Measurements from ENCODE around the gene INKA1.
"Not testable (repeated sequence)": the region's sequence is repeated elsewhere in the genome, so short reads cannot be mapped to it uniquely, and the experiment has no call there.

Gene INKA1

DNA sequence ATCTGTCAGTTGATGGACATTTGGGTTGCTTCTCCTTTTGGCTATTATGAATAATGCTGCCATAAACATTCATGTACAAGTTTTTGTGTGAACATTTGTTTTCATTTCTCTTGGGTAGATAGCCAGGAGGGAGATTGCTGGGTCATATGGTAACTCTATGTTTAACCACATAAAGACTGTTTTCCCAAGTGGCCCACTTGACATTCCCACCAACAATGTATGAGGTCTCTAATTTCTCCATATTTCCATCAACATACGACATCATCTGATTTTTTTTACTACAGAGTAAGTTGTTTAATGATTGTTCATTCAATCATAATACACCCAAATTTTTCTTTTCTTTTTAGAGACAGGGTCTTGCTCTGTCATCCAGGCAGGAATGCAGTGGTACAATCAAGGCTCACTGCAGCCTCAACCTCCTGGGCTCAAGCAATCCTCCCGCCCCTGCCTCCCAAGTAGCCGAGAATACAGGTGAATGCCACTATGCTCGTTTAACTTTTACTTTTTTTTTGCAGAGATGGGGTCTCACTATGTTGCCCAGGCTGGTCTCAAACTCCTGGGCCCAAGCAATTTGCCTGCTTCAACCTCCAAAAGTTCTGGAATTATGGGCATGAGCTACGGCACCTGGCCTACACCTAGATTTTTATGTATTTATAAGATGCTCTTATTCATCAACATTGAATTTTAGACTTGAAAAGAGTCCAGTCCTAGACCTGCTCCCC lies 23.5 kb upstream of the INKA1 start:
- H3K4me2 ChIP-seq: no peak overlapping the region
- no peak overlapping the region for H3K27ac ChIP-seq
- TF ChIP-seq, protein P1, sequence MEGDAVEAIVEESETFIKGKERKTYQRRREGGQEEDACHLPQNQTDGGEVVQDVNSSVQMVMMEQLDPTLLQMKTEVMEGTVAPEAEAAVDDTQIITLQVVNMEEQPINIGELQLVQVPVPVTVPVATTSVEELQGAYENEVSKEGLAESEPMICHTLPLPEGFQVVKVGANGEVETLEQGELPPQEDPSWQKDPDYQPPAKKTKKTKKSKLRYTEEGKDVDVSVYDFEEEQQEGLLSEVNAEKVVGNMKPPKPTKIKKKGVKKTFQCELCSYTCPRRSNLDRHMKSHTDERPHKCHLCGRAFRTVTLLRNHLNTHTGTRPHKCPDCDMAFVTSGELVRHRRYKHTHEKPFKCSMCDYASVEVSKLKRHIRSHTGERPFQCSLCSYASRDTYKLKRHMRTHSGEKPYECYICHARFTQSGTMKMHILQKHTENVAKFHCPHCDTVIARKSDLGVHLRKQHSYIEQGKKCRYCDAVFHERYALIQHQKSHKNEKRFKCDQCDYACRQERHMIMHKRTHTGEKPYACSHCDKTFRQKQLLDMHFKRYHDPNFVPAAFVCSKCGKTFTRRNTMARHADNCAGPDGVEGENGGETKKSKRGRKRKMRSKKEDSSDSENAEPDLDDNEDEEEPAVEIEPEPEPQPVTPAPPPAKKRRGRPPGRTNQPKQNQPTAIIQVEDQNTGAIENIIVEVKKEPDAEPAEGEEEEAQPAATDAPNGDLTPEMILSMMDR (conservative IDR thresholded peaks at IDR 0.05; ENCODE audit: low read depth, low read length): no peak
- H3K79me2 ChIP-seq (ENCODE audit: insufficient read depth, low read depth): peaks cover 40% of the 10 kb centered on the region
- no peaks in the 10 kb centered on the region for H3K4me1 ChIP-seq (ENCODE audit: low read depth, poor library complexity, severe bottlenecking)
- no peak overlapping the region for H2AFZ ChIP-seq (ENCODE audit: low read depth)
- H3K36me3 ChIP-seq (ENCODE audit: insufficient read depth): no peaks in the 10 kb centered on the region
- no peaks in the 10 kb centered on the region for H3K27me3 ChIP-seq (ENCODE audit: insufficient read depth, low read depth)
- H3K4me3 ChIP-seq (IDR thresholded peaks at IDR 0.05; ENCODE audit: insufficient read depth, low read depth, low read length): no peak overlapping the region
- no peaks in the 10 kb centered on the region for H4K20me1 ChIP-seq (ENCODE audit: insufficient read depth)
- no peak overlapping the region for H3K9ac ChIP-seq

DNA sequence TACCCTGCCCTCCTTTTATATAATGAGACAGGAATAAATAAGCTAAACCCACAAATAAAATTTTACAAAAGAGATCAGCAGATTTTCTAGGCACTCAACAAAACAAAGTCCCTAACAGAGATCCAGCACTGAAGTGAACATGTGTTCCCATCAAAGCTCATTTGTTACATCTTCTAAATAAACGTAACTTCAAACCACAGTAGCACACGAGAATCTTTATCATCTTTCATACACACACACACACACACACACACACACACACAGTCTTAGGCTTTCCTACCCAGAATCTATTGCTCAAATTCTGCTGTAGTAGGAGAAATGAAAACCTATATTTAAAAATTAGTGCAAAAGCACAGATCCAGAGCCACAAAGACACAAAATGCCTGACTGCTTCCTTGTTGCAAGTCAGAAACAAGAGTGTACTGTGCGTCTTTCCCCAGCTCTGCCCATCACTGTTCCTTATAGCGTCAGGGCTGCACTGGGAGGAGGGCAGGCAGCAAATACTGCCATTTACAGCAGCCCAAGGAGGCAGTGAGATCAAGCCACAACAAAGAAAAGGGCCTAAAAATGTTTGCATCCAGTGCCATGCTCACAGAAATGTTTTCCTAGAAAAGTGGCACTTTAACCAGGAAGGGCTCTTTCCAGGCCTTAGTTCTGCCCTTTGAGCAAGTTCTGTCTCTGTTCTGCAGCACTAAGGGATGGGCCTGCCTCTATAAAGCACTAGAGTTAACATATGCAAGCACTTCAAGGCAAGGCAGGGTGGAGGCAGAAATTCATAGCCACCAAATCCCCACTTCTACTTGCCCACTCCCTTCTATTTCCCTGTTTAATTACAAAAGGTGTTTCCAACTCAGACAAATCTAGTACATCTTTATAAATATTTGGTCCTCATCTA lies 22.7 kb upstream of the INKA1 start:
- Histone ChIP-seq H3K36me3 (ENCODE audit: insufficient read depth) (no peaks in the 10 kb centered on the region), H3K4me1 (ENCODE audit: low read depth, poor library complexity, severe bottlenecking) (no peaks in the 10 kb centered on the region), H3K27ac (no peak overlapping the region), H3K4me3 (IDR thresholded peaks at IDR 0.05; ENCODE audit: insufficient read depth, low read depth, low read length) (no peak overlapping the region), H3K4me2 (no peak overlapping the region), H4K20me1 (ENCODE audit: insufficient read depth) (no peaks in the 10 kb centered on the region), H2AFZ (ENCODE audit: low read depth) (no peak overlapping the region), H3K9ac (no peak overlapping the region), H3K27me3 (ENCODE audit: insufficient read depth, low read depth) (no peaks in the 10 kb centered on the region), H3K79me2 (ENCODE audit: insufficient read depth, low read depth) (peaks cover 48% of the 10 kb centered on the region)
- TF ChIP-seq, protein P1 (conservative IDR thresholded peaks at IDR 0.05; ENCODE audit: low read depth, low read length): no peak

DNA sequence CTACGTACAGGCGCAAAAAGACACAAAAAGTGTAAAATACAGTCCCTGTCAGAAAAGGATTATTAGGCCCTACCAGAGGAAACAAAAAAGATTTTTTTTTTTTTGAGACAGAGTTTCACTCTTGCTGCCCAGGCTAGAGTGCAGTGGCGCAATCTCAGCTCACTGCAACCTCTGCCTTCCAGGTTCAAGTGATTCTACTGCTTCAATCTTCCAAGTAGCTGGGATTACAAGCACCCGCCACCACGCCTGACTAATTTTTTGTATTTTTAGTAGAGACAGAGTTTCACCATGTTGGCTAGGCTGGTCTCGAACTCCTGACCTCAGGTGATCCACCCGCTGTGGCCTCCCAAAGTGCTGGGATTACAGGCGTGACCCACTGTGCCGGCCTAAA lies 22.1 kb upstream of the INKA1 start:
- H3K27ac ChIP-seq; H4K20me1 ChIP-seq (ENCODE audit: insufficient read depth); H3K9ac ChIP-seq; H3K4me1 ChIP-seq (ENCODE audit: low read depth, poor library complexity, severe bottlenecking); H3K4me3 ChIP-seq (IDR thresholded peaks at IDR 0.05; ENCODE audit: insufficient read depth, low read depth, low read length); H2AFZ ChIP-seq (ENCODE audit: low read depth); H3K36me3 ChIP-seq (ENCODE audit: insufficient read depth); H3K4me2 ChIP-seq; H3K27me3 ChIP-seq (ENCODE audit: insufficient read depth, low read depth): not testable (repeated sequence)
- H3K79me2 ChIP-seq (ENCODE audit: insufficient read depth, low read depth): peaks cover 54% of the 10 kb centered on the region

DNA sequence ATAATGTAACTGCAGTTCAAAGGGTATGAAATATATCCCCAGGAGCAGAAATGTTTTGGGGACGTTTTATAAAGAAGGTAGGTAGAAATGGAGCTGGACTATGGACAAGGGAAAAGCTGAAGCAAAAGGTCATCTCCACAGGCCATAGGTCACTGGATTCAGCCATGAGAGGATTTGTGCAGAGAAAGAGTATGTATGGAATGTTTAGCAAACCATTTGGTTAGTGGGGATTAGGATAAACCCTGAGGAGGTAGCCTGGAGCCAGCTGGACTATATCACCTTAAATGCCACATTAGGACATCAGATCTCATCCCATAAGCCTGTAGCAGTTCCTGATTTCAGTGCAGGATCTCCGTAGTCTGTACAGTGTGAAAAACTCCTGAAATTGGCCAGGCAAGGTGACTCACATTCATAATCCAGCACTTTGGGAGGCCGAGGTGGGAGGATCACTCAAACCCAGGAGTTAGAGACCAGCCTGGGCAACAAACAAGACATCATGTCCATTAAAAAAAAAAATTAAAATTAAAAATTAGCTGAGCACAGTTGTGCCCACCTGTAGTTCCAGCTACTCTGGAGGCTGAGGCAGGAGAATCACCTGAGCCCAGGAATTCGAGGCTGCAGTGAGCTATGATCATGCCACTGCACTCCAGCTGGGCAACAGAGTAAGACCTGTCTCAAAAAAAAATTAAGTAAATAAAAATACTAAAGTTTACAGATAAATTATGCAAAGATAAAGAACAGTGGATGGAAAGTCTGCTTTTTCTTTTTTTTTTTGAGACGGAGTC lies 21.5 kb upstream of the INKA1 start:
- H3K4me2 ChIP-seq: no peak overlapping the region
- H3K9ac ChIP-seq: no peak overlapping the region
- no peak overlapping the region for H2AFZ ChIP-seq (ENCODE audit: low read depth)
- H3K4me1 ChIP-seq (ENCODE audit: low read depth, poor library complexity, severe bottlenecking): no peaks in the 10 kb centered on the region
- H3K27ac ChIP-seq: no peak overlapping the region
- no peaks in the 10 kb centered on the region for H3K27me3 ChIP-seq (ENCODE audit: insufficient read depth, low read depth)
- no peaks in the 10 kb centered on the region for H3K36me3 ChIP-seq (ENCODE audit: insufficient read depth)
- TF ChIP-seq, protein P1 (conservative IDR thresholded peaks at IDR 0.05; ENCODE audit: low read depth, low read length): no peak
- H4K20me1 ChIP-seq (ENCODE audit: insufficient read depth): no peaks in the 10 kb centered on the region
- H3K79me2 ChIP-seq (ENCODE audit: insufficient read depth, low read depth): peaks cover 55% of the 10 kb centered on the region
- no peak overlapping the region for H3K4me3 ChIP-seq (IDR thresholded peaks at IDR 0.05; ENCODE audit: insufficient read depth, low read depth, low read length)

DNA sequence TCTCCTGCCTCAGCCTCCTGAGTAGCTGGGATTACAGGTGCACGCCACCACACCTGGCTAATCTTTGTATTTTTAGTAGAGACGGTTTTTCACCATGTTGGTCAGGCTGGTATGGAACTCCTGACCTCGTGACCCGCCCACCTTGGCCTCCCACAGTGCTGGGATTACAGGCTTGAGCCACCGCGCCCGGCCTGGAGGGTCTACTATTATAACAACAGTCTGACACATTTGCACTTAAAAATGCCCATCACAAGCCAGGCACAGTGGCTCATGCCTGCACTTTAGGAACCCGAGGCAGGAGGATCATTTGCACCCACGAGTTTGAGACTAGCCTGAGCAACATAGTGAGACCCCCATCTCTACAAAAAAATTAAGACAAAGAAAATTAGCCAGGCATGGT lies 20.8 kb upstream of the INKA1 start:
- not testable (repeated sequence) for H2AFZ ChIP-seq (ENCODE audit: low read depth); H3K36me3 ChIP-seq (ENCODE audit: insufficient read depth); H3K4me1 ChIP-seq (ENCODE audit: low read depth, poor library complexity, severe bottlenecking); H3K27me3 ChIP-seq (ENCODE audit: insufficient read depth, low read depth); H3K4me3 ChIP-seq (IDR thresholded peaks at IDR 0.05; ENCODE audit: insufficient read depth, low read depth, low read length); H4K20me1 ChIP-seq (ENCODE audit: insufficient read depth); H3K4me2 ChIP-seq; H3K9ac ChIP-seq; H3K27ac ChIP-seq
- peaks cover 51% of the 10 kb centered on the region for H3K79me2 ChIP-seq (ENCODE audit: insufficient read depth, low read depth)
